Measurements from ENCODE around the gene EPHB2.

DNA sequence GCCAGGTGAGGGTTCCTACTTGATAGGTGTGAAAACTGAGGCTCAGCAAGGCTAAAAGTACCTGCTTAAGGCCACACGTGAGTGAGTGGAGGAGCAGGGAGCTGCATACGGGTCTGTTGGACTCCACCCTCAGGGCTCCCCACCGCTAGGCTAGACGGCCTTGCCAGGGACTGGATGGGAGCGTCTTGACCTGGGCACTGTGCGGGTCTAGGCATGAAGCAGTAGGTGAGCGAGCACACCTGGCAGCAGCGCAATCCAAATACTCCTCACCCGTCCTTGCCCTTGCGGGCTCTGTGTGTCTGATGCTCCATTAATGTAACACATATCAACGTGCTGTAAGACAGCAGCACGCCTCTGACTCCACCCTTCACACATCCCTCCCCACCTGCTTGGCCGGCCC is 168.0 kb downstream of the EPHB2 start:
- TF ChIP-seq, protein P1, sequence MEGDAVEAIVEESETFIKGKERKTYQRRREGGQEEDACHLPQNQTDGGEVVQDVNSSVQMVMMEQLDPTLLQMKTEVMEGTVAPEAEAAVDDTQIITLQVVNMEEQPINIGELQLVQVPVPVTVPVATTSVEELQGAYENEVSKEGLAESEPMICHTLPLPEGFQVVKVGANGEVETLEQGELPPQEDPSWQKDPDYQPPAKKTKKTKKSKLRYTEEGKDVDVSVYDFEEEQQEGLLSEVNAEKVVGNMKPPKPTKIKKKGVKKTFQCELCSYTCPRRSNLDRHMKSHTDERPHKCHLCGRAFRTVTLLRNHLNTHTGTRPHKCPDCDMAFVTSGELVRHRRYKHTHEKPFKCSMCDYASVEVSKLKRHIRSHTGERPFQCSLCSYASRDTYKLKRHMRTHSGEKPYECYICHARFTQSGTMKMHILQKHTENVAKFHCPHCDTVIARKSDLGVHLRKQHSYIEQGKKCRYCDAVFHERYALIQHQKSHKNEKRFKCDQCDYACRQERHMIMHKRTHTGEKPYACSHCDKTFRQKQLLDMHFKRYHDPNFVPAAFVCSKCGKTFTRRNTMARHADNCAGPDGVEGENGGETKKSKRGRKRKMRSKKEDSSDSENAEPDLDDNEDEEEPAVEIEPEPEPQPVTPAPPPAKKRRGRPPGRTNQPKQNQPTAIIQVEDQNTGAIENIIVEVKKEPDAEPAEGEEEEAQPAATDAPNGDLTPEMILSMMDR (IDR thresholded peaks at IDR 0.05): no peak
- TF ChIP-seq RFX5 (IDR thresholded peaks at IDR 0.05): no peak
- TF ChIP-seq POLR2A (IDR thresholded peaks at IDR 0.05; ENCODE audit: low read length): no peak
- no peak for TF ChIP-seq SMC3 (IDR thresholded peaks at IDR 0.05)
- TF ChIP-seq CHD2 (IDR thresholded peaks at IDR 0.05; ENCODE audit: low read length, partially characterized antibody): no peak
- TF ChIP-seq KDM1A (IDR thresholded peaks at IDR 0.05; ENCODE audit: low read depth): no peak
